Gastroesophageal sphincter (tissue), 4 donors: ENCODE results near the gene PSMD1. TPM values are rescaled to one million over a fixed set of nuclear protein-coding genes. Genes with fewer than 3 reads are reported as not detected.

Experiments
- ATAC-seq: fragments of 150-250 bp; one replicate; pipeline ENCODE4 v1.9.1; 2016; ENCODE audit warnings: mild to moderate bottlenecking, moderate library complexity
- H3K27ac ChIP-seq, 4 donors: fragments of 200-600 bp; sonication (generic) in 3 of 4; 1 replicate in 3 of 4; 2 replicates in 1 of 4; pipeline ENCODE4 v1.5.1; 2016 to 2019
- H3K27me3 ChIP-seq: fragments of 200-600 bp; sonication (generic); one replicate; pipeline ENCODE4 v1.5.1; 2019
- H3K36me3 ChIP-seq, 2 donors: fragments of 200-600 bp; sonication (generic); one replicate each; pipeline ENCODE4 v1.5.1; 2019; ENCODE audit warnings: control low read depth in 1 of 2
- H3K4me1 ChIP-seq, 3 donors: fragments of 200-600 bp; sonication (generic); 1 replicate in 2 of 3; 2 replicates in 1 of 3; pipeline ENCODE4 v1.5.1; 2016 to 2019; ENCODE audit warnings: control low read depth in 2 of 3
- H3K4me3 ChIP-seq, 2 donors: fragments of 200-600 bp; sonication (generic); one replicate each; pipeline ENCODE4 v1.5.1; 2019; ENCODE audit warnings: mild to moderate bottlenecking in 1 of 2, moderate library complexity in 1 of 2
- H3K9me3 ChIP-seq, 3 donors: fragments of 200-600 bp; sonication (generic); one replicate each; pipeline ENCODE4 v1.5.1; 2017 to 2019; ENCODE audit warnings: control low read depth in 2 of 3
- EP300 ChIP-seq: sonication (generic); formaldehyde crosslinking; IDR thresholded peaks from one replicate; pipeline ENCODE4 v1.6.1; 2017; ENCODE audit warnings: antibody characterized with exemption, mild to moderate bottlenecking
- POLR2A ChIP-seq, 2 donors: fragments of 450-650 bp; IDR thresholded peaks; one replicate each; pipeline ENCODE4 v1.6.1; 2017; ENCODE audit warnings: antibody characterized with exemption in 2 of 2, mild to moderate bottlenecking in 2 of 2, moderate library complexity in 1 of 2
- POLR2AphosphoS5 ChIP-seq: sonication (generic); formaldehyde crosslinking; IDR thresholded peaks from one replicate; pipeline ENCODE4 v1.6.1; 2017; ENCODE audit warnings: antibody characterized with exemption
- WGBS, 2 donors: methylation state at CpG; one replicate each; pipeline ENCODE4 v1.1.5; 2018; ENCODE audit warnings: low coverage in 1 of 2; 5-methylcytosine and 5-hydroxymethylcytosine counted together
- total RNA-seq, 4 donors: library from RNA; depleted of rRNA; stranded (reverse); fragments of >200 nt; gene quantifications; one replicate each; pipeline ENCODE4 v1.1.0, GENCODE V29; 2016
- TF ChIP-seq, protein P1 (sequence below), 4 experiments: fragments of 200-600 bp in 2 of 4; fragments of 450-650 bp in 2 of 4; sonication (generic) in 1 of 4; IDR thresholded peaks; one replicate each; pipeline ENCODE4 v1.5.1; 2017 to 2019; ENCODE audit warnings: antibody characterized with exemption in 4 of 4, mild to moderate bottlenecking in 2 of 4, moderate library complexity in 2 of 4

Gene PSMD1
- total RNA-seq, 4 donors from 2014 or later, result 58.8 to 93.4 (median 65.9) TPM

DNA sequence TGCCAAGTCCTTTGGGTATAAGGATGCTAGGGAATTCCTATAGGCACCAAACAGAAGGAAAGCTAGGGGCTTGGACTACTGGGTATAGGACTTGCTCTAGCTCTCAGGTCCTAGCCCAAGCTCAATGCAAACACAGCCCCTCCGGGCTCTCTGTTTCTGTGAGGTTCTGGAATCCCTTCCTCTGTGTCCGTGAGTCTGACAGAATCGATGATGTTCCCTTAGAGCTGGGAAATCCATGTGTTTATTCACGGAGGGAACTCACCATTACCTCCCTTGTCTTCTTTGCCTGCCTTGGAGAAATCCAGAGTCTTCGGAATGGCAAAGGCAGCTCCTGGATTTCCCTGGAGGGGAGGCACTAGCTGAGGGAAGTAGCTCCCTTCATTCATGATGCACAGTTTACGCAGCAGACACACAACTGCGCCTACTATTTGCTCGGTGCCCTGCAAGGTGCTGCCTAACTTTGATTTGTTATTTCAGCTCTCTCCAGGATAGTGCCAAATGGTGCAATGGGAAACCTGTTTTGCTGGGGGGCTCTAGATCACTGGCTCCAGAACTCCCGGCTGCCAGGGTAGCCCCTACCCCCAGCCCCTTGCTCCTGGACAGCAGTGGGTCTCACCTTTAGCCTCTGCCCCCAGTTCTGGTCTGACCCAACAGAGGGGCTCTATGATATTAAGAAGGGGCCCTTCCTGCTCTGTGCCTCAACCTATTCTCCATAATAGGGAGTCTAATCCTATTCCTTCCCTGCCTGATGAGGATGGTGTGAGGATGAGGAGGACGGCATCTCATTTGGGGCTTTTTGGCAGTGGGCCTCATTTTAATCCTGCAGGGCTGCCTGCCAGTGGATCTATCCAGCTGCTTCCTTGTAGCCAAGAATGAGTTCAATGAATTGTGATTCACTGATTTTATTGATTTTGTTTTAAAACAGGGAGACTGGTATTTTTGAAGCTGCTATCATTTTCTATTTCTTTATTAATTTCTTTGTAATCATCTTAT lies 8.4 kb upstream of the PSMD1 start:
- H3K4me3 ChIP-seq, result no peak overlapping the region
- H3K36me3 ChIP-seq, result no peaks in the 10 kb centered on the region
- no peak overlapping the region for H3K27ac ChIP-seq
- peaks cover 34% of the 10 kb centered on the region for H3K27me3 ChIP-seq
- TF ChIP-seq POLR2AphosphoS5, result no peak
- no peak for TF ChIP-seq EP300
- TF ChIP-seq, protein P1, sequence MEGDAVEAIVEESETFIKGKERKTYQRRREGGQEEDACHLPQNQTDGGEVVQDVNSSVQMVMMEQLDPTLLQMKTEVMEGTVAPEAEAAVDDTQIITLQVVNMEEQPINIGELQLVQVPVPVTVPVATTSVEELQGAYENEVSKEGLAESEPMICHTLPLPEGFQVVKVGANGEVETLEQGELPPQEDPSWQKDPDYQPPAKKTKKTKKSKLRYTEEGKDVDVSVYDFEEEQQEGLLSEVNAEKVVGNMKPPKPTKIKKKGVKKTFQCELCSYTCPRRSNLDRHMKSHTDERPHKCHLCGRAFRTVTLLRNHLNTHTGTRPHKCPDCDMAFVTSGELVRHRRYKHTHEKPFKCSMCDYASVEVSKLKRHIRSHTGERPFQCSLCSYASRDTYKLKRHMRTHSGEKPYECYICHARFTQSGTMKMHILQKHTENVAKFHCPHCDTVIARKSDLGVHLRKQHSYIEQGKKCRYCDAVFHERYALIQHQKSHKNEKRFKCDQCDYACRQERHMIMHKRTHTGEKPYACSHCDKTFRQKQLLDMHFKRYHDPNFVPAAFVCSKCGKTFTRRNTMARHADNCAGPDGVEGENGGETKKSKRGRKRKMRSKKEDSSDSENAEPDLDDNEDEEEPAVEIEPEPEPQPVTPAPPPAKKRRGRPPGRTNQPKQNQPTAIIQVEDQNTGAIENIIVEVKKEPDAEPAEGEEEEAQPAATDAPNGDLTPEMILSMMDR (IDR thresholded peaks at IDR 0.05), result no peak
- TF ChIP-seq POLR2A (IDR thresholded peaks at IDR 0.05), result no peak
- H3K4me1 ChIP-seq, result peaks cover 0 to 14% (median 4%) of the 10 kb centered on the region in 3 donors
- H3K9me3 ChIP-seq, result no peaks in the 10 kb centered on the region
- ATAC-seq, result no peak
- 70 to 75% methylated on average over 5 to 6 of the region's 10 CpGs for WGBS, 2 donors

DNA sequence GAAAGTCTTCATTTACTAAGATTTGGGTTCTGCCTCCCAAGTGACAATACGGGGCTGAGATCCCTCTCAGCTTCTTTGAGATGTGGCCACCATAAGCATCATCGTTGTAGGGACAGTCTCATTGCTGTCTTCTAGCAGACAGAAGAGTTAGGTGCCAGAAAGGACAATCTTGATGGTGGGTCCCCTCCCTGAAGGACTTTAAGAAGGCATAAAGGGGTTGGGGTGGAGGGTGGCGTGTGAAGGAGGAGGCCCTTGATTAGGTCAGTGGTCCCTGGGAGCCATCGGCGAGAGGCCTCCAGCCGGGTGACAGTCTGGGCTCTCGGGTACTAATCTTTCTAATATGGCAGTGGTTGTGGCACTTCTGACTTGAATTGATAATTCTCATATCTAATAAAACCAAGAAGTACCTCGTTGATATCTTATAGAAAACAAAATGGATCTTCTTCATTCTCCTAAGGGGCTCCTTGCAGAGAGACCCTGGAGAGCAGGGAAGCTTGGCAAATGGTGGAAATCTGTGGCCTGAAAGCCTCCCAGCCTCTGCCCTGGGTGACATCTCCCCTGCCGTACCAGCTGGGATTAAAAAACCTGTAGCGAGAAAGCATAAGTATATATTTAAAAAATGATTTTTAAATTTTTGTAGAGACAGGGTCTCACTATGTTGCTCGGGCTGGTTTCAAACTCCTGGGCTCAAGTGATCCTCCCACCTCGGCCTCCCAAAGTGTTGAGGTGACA lies 7.2 kb upstream of the PSMD1 start:
- ATAC-seq, result no peak
- H3K27ac ChIP-seq, result no peak overlapping the region
- peaks cover 34% of the 10 kb centered on the region for H3K27me3 ChIP-seq
- 75 to 93% methylated on average over 10 of the region's 12 CpGs for WGBS, 2 donors
- no peak overlapping the region for H3K4me3 ChIP-seq
- H3K9me3 ChIP-seq, result no peaks in the 10 kb centered on the region
- H3K36me3 ChIP-seq, result no peaks in the 10 kb centered on the region
- TF ChIP-seq, protein P1 (IDR thresholded peaks at IDR 0.05), result no peak
- TF ChIP-seq EP300 (no peak), POLR2A (IDR thresholded peaks at IDR 0.05) (no peak), POLR2AphosphoS5 (no peak)
- peaks cover 0 to 17% (median 4%) of the 10 kb centered on the region in 3 donors for H3K4me1 ChIP-seq

DNA sequence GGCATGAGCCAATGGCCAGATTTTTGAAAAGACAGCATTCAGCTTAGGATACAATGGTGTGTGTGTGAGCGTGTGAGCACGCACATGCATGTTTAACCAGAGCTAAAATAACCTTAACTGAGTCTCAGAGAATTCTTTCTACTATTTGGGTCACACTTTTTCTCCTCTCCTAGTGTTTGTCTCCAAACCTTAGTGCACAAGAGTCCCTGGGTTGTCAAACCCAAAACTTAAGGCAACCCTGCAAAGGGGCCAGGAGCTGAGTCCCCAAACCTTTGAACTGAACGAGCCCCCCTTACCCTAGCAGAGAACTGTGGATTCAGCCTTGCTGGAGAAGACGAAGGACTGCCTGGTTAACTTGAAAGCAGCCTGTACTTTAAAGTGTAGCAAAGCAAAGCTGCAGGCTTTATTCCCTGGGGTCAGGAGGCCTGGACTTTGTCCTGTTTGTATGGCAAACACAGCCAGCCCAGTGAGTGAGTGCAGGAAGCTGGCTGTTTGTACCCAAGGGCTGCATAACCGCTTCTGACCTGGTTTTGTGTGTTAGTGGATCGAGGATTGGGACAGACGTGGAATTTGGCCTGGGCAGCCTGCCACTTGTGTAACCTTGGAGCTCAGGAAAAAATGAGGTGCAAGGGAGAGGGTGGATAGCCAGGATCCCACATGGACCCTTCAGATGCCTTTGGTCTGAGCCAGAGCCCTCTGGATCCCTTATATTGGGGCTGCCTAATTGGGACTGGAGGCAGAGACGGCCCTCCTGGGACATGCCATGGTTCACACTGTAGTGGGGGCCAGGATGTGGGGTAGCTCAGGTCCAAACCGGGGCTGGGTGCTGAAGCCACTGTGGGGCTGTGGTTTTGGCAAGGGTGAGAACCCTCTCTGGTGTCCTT lies 6.4 kb upstream of the PSMD1 start:
- TF ChIP-seq EP300, result no peak
- TF ChIP-seq, protein P1 (IDR thresholded peaks at IDR 0.05), result no peak
- no peak for TF ChIP-seq POLR2A (IDR thresholded peaks at IDR 0.05)
- no peak for TF ChIP-seq POLR2AphosphoS5
- 75 to 93% methylated on average over 2 to 4 of the region's 9 CpGs for WGBS, 2 donors
- H3K27ac ChIP-seq, result no peak overlapping the region

DNA sequence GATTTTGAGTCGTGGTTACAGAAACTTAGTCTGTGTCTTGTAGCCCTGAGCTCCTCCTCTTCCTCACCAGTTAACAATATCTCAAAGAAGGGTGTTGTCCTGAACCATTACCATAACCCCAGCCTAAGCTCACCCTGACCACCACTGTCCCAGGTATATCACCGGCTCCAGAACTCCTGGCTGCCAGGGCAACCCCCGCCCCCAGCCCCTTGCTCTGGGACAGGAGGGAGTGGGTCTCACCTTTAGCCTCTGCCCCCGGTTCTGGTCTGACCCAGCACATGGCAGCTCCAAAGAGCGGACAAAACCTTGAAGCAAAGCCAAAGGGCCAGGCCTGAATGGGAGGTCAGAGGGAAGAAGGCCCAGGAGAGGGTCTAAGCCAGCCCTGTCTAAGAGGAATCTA lies 5.6 kb upstream of the PSMD1 start:
- peaks cover 34% of the 10 kb centered on the region for H3K27me3 ChIP-seq
- H3K4me1 ChIP-seq, result peaks cover 0 to 19% (median 4%) of the 10 kb centered on the region in 3 donors
- ATAC-seq, result no peak
- WGBS, 2 donors, result 50 to 83% methylated on average over 1 to 2 of the region's 5 CpGs
- no peaks in the 10 kb centered on the region for H3K9me3 ChIP-seq
- H3K4me3 ChIP-seq, result no peak overlapping the region
- H3K36me3 ChIP-seq, result no peaks in the 10 kb centered on the region
- TF ChIP-seq POLR2A (IDR thresholded peaks at IDR 0.05), result no peak
- no peak overlapping the region for H3K27ac ChIP-seq

More for the DNA sequence above, 6.4 kb upstream of the PSMD1 start:
- Histone ChIP-seq H3K4me1 (peaks cover 0 to 17% (median 4%) of the 10 kb centered on the region in 3 donors), H3K4me3 (no peak overlapping the region), H3K9me3 (no peaks in the 10 kb centered on the region), H3K27me3 (peaks cover 34% of the 10 kb centered on the region), H3K36me3 (no peaks in the 10 kb centered on the region)
- ATAC-seq, result no peak
